Neuronal stem cell (in vitro differentiated cells): ENCODE results near the gene SIRT6.

Experiments
- DNase-seq: peaks from one replicate; pipeline ENCODE4 v3.0.0-alpha.2; 2013; ENCODE audit warnings: low spot score
- H2AFZ ChIP-seq: one replicate; pipeline ENCODE4 v1.6.1; 2013; ENCODE audit warnings: mild to moderate bottlenecking, low read length, inconsistent platforms
- H2AK5ac ChIP-seq: 2 replicates; pipeline ENCODE4 v1.6.1; 2013; ENCODE audit warnings: low read depth, mild to moderate bottlenecking, inconsistent platforms, low read length, moderate library complexity, mixed read lengths
- H2BK120ac ChIP-seq: 2 replicates; pipeline ENCODE4 v1.6.1; 2013; ENCODE audit warnings: low read depth, mild to moderate bottlenecking, inconsistent platforms, low read length, moderate library complexity, mixed read lengths
- H2BK12ac ChIP-seq: one replicate; pipeline ENCODE4 v1.6.1; 2013; ENCODE audit warnings: low read length, inconsistent platforms
- H2BK15ac ChIP-seq: 2 replicates; pipeline ENCODE4 v1.6.1; 2013; ENCODE audit warnings: mild to moderate bottlenecking, low read length, inconsistent platforms, mixed read lengths
- H2BK5ac ChIP-seq: one replicate; pipeline ENCODE4 v1.6.1; 2013; ENCODE audit warnings: inconsistent platforms, mild to moderate bottlenecking, low read length, moderate library complexity
- H3K14ac ChIP-seq: one replicate; pipeline ENCODE4 v1.6.1; 2013; ENCODE audit warnings: low read length, inconsistent platforms
- H3K18ac ChIP-seq: 2 replicates; pipeline ENCODE4 v1.6.1; 2013; ENCODE audit warnings: low read length, inconsistent platforms
- H3K23ac ChIP-seq: 2 replicates; pipeline ENCODE4 v1.6.1; 2013; ENCODE audit warnings: low read depth, mild to moderate bottlenecking, mixed read lengths, low read length, inconsistent platforms; ENCODE audit not compliant: poor library complexity
- H3K27ac ChIP-seq: replicated peaks from 3 replicates; pipeline ENCODE4 v1.5.1; 2013; ENCODE audit warnings: low read length, inconsistent platforms
- H3K27me3 ChIP-seq, 3 experiments: 2 replicates each; pipeline ENCODE4 v1.6.1; 2013; ENCODE audit warnings: low read length in 3 of 3, mild to moderate bottlenecking in 2 of 3, inconsistent platforms in 1 of 3, low read depth in 1 of 3, mixed read lengths in 1 of 3, moderate library complexity in 1 of 3; ENCODE audit not compliant: control insufficient read depth in 3 of 3, insufficient read depth in 3 of 3
- H3K36me3 ChIP-seq, 2 donors: replicated peaks in 1 of 2; 2 replicates each; pipeline ENCODE4 v1.6.1; 2013; ENCODE audit warnings: low read length in 2 of 2; ENCODE audit not compliant: control insufficient read depth in 2 of 2, insufficient read depth in 2 of 2
- H3K4ac ChIP-seq: 2 replicates; pipeline ENCODE4 v1.6.1; 2013; ENCODE audit warnings: inconsistent platforms, mild to moderate bottlenecking, low read length, moderate library complexity
- H3K4me1 ChIP-seq, 2 donors: 1 replicate in 1 of 2; 2 replicates in 1 of 2; pipeline ENCODE4 v1.6.1; 2013; ENCODE audit warnings: low read length in 2 of 2, low read depth in 1 of 2; ENCODE audit not compliant: control insufficient read depth in 2 of 2, insufficient read depth in 1 of 2
- H3K4me2 ChIP-seq: one replicate; pipeline ENCODE4 v1.6.1; 2013; ENCODE audit warnings: mild to moderate bottlenecking, low read length, inconsistent platforms; ENCODE audit not compliant: insufficient read depth, poor library complexity, severe bottlenecking
- H3K4me3 ChIP-seq, 2 donors: 2 replicates each; pipeline ENCODE4 v1.5.1; 2013; ENCODE audit warnings: low read length in 2 of 2, mild to moderate bottlenecking in 2 of 2, inconsistent platforms in 1 of 2, moderate library complexity in 1 of 2
- H3K79me1 ChIP-seq: one replicate; pipeline ENCODE4 v1.6.1; 2013; ENCODE audit warnings: low read depth, mild to moderate bottlenecking, inconsistent platforms, low read length, moderate library complexity
- H3K9ac ChIP-seq: one replicate; pipeline ENCODE4 v1.6.1; 2013; ENCODE audit warnings: mild to moderate bottlenecking, low read depth, low read length, inconsistent platforms; ENCODE audit not compliant: poor library complexity
- H3K9me3 ChIP-seq, 2 donors: replicated peaks in 1 of 2; 2 replicates each; pipeline versions ENCODE3 to v1.6.1; 2013; ENCODE audit warnings: low read length in 2 of 2, mild to moderate bottlenecking in 2 of 2, inconsistent platforms in 1 of 2, low read depth in 1 of 2, mixed read lengths in 1 of 2, moderate library complexity in 1 of 2; ENCODE audit not compliant: control insufficient read depth in 2 of 2, insufficient read depth in 1 of 2
- H4K8ac ChIP-seq: one replicate; pipeline ENCODE4 v1.6.1; 2013; ENCODE audit warnings: low read depth, mild to moderate bottlenecking, inconsistent platforms, low read length, moderate library complexity
- H4K91ac ChIP-seq: one replicate; pipeline ENCODE4 v1.6.1; 2013; ENCODE audit warnings: low read length, low read depth, mild to moderate bottlenecking, inconsistent platforms; ENCODE audit not compliant: poor library complexity
- WGBS, 2 donors: extraction: QIAGEN DNeasy Blood & Tissue Kit; methylation state at CpG; one replicate each; pipeline ENCODE4 v1.1.7; 2013; ENCODE audit warnings: missing lambda C conversion rate in 2 of 2, mixed read lengths in 1 of 2; ENCODE audit not compliant: insufficient read length in 2 of 2, insufficient replicate concordance in 1 of 2; ENCODE audit errors: extremely low coverage in 2 of 2; 5-methylcytosine and 5-hydroxymethylcytosine counted together

Gene SIRT6

DNA sequence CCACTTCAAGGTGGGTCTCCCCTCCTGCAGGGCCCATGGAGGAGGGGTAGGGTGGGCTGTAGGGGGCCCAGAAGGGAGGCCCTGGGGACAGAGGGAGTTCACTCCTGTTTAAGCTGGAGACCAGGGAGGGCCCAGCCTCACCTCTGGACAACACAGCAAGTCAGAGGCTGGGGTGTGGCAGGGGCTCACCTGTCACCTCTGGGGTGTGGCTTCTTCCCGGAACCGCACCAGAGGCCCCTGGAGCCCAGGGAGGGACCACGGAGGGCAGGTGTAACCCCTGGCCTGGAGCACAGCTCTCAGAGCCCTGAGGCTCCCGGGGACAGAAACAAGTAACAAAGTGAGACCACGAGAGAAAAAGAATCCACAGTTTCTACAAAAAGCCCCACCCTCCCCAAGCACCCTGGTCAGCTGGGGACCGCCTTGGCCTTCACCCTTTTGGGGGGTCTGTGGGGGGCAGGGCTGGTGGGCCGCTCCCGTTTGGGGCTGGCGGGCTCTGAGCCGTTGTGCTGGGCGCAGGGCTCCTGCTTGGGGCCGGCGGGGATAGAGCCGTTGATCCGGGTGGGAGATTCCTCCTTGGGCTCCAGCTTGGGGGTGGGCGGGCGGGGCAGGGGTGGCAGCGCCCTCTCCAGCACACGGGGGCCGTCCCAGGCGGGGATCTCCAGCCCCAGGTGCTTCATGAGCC is 8.0 kb downstream of the SIRT6 start:
- no peak overlapping the region for H2BK15ac ChIP-seq
- peaks cover 0 to 30% of the 10 kb centered on the region in 2 donors for H3K36me3 ChIP-seq
- no peak for DNase-seq
- no peak overlapping the region for H4K8ac ChIP-seq
- H3K27ac ChIP-seq = no peak overlapping the region
- no peaks in the 10 kb centered on the region for H3K9me3 ChIP-seq
- H2BK12ac ChIP-seq = no peak overlapping the region
- H2AK5ac ChIP-seq = no peak overlapping the region
- H4K91ac ChIP-seq = no peak overlapping the region
- no peak overlapping the region for H3K4me3 ChIP-seq
- H3K18ac ChIP-seq = no peak overlapping the region
- no peak overlapping the region for H3K4ac ChIP-seq
- no peak overlapping the region for H2BK5ac ChIP-seq
- H2AFZ ChIP-seq = no peak overlapping the region
- H3K4me1 ChIP-seq = no peaks in the 10 kb centered on the region
- no peak overlapping the region for H3K23ac ChIP-seq
- H2BK120ac ChIP-seq = no peak overlapping the region
- H3K27me3 ChIP-seq = peaks cover 0 to 10% (median 9%) of the 10 kb centered on the region in 3 experiments
- H3K79me1 ChIP-seq = peaks cover 2% of the 10 kb centered on the region
- H3K9ac ChIP-seq = no peak overlapping the region
- H3K14ac ChIP-seq = no peak overlapping the region
- no peak overlapping the region for H3K4me2 ChIP-seq
- WGBS, 2 donors = no CpG with 5 or more reads among the region's 21 CpGs

- no peak overlapping the region for H3K4me3 ChIP-seq
- no peak overlapping the region for H2BK5ac ChIP-seq
- no peak overlapping the region for H3K23ac ChIP-seq
- H3K4me2 ChIP-seq = no peak overlapping the region
- H2BK12ac ChIP-seq = no peak overlapping the region
- H2AK5ac ChIP-seq = no peak overlapping the region
- no peak overlapping the region for H2BK120ac ChIP-seq
- no peak overlapping the region for H3K27ac ChIP-seq
- H3K18ac ChIP-seq = no peak overlapping the region
- H3K36me3 ChIP-seq = peaks cover 0 to 23% of the 10 kb centered on the region in 2 donors
- no peaks in the 10 kb centered on the region for H3K9me3 ChIP-seq
- H2AFZ ChIP-seq = no peak overlapping the region
- H3K79me1 ChIP-seq = peaks cover 2% of the 10 kb centered on the region
- H4K8ac ChIP-seq = no peak overlapping the region
- H3K4ac ChIP-seq = no peak overlapping the region
- no peak for DNase-seq
- no peaks in the 10 kb centered on the region for H3K4me1 ChIP-seq
- no peak overlapping the region for H3K14ac ChIP-seq
- no peak overlapping the region for H3K9ac ChIP-seq
- no CpG with 5 or more reads among the region's 11 CpGs for WGBS, 2 donors
- H4K91ac ChIP-seq = no peak overlapping the region
- H2BK15ac ChIP-seq = no peak overlapping the region
- peaks cover 0 to 10% (median 9%) of the 10 kb centered on the region in 3 experiments for H3K27me3 ChIP-seq
Measured at GRCh38 chr19:4173479-4174212, 8.7 kb downstream of the SIRT6 start.

DNA sequence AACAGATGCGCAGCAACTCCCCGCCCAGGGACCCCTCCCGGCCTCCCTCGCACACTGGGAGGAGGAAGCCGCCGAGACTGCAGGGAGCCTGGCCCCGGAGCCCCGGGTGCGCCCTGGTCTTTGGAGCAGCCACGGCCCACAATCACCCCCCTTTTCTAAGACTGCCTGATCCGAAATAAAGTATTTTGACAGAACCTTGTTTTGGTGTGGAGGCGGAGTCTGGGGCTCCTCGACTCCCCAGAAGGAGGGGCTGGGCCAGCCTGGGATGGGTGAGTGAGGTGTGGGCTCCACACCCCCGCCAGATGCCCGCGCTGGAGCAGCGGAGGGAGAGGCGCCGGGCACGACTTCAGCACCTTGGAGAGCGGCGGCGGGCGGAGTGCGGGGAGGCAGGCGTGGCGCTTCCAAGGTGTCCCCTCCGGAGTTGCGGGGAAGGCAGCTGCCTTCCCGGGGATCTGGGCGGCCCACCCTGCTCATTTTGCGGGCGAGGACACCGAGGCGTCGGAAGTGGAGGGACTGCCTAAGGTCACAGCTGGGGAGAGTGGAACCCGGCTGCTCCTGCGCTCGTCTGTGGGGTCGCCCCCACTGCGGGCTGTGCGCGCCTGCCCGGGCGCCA is 9.4 kb downstream of the SIRT6 start:
- H3K4me1 ChIP-seq = no peaks in the 10 kb centered on the region
- peaks cover 0 to 13% (median 9%) of the 10 kb centered on the region in 3 experiments for H3K27me3 ChIP-seq
- H2BK15ac ChIP-seq = no peak overlapping the region
- H3K79me1 ChIP-seq = peaks cover 2% of the 10 kb centered on the region
- no peak overlapping the region for H3K27ac ChIP-seq
- no peak overlapping the region for H3K4ac ChIP-seq
- H3K23ac ChIP-seq = peak overlapping the region; percentile 55
- H3K4me2 ChIP-seq = peak overlapping the region; percentile 11
- H3K9me3 ChIP-seq = no peaks in the 10 kb centered on the region
- H4K8ac ChIP-seq = no peak overlapping the region
- H4K91ac ChIP-seq = no peak overlapping the region
- H3K18ac ChIP-seq = no peak overlapping the region
- H3K36me3 ChIP-seq = peaks cover 0 to 19% of the 10 kb centered on the region in 2 donors
- H3K4me3 ChIP-seq = no peak overlapping the region
- no peak overlapping the region for H3K9ac ChIP-seq
- H2AFZ ChIP-seq = no peak overlapping the region
- no peak overlapping the region for H2BK5ac ChIP-seq
- WGBS, 2 donors = no CpG with 5 or more reads among the region's 45 CpGs
- DNase-seq = peak; percentile 75
- H2AK5ac ChIP-seq = no peak overlapping the region
- H3K14ac ChIP-seq = no peak overlapping the region
- no peak overlapping the region for H2BK12ac ChIP-seq
- no peak overlapping the region for H2BK120ac ChIP-seq

DNA sequence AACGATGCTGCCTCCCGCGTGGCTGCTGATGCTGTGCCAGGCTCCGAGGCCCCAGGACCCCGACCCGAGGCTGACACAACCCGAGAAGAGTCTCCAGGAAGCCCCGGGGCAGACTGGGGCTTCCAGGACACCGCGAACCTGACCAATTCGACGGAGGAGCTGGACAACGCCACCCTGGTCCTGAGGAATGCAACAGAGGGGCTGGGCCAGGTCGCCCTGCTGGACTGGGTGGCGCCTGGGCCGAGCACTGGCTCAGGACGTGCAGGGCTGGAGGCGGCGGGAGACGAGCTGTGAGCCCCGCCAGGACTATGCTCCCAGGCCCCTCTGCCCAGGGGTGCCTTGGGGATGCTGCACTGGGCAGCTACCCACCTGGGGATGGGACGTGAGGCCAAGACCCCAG is 10.7 kb downstream of the SIRT6 start:
- H2AK5ac ChIP-seq = no peak overlapping the region
- H3K79me1 ChIP-seq = peaks cover 2% of the 10 kb centered on the region
- H2BK5ac ChIP-seq = no peak overlapping the region
- H2BK12ac ChIP-seq = no peak overlapping the region
- no peak overlapping the region for H3K9ac ChIP-seq
- H2BK120ac ChIP-seq = no peak overlapping the region
- H2BK15ac ChIP-seq = no peak overlapping the region
- H3K14ac ChIP-seq = peak overlapping the region; percentile 21
- H3K27me3 ChIP-seq = peaks cover 0 to 13% (median 9%) of the 10 kb centered on the region in 3 experiments
- no peak overlapping the region for H3K4ac ChIP-seq
- no peaks in the 10 kb centered on the region for H3K9me3 ChIP-seq
- no peaks in the 10 kb centered on the region for H3K4me1 ChIP-seq
- no peak overlapping the region for H3K27ac ChIP-seq
- H3K23ac ChIP-seq = peak overlapping the region; percentile 65
- H3K4me2 ChIP-seq = no peak overlapping the region
- H3K18ac ChIP-seq = no peak overlapping the region
- no peak overlapping the region for H4K8ac ChIP-seq
- H3K36me3 ChIP-seq = peaks cover 0 to 14% of the 10 kb centered on the region in 2 donors
- no peak overlapping the region for H2AFZ ChIP-seq
- H4K91ac ChIP-seq = no peak overlapping the region
- no peak for DNase-seq
- no peak overlapping the region for H3K4me3 ChIP-seq
- WGBS, 2 donors = no CpG with 5 or more reads among the region's 22 CpGs
